ENCODE results near the gene KIAA0513.

GRCh38 chr16:85123891-85124635 is 96.5 kb downstream of the KIAA0513 start:
- TF ChIP-seq GATA3 (IDR thresholded peaks at IDR 0.05; ENCODE audit: low read depth, low read length): no peak
- TF ChIP-seq GATA2 (IDR thresholded peaks at IDR 0.05; ENCODE audit: low read depth, low read length): no peak

Data from SH-SY5Y (cell line).